HepG2 (cell line): Measurements from ENCODE around the gene MAN2A2. TPM values are rescaled to one million over a fixed set of nuclear protein-coding genes. Genes with fewer than 3 reads are reported as not detected.

Experiments
- ATF1 ChIP-seq: IDR thresholded peaks from 2 replicates; pipeline ENCODE4 v1.6.1; 2016; ENCODE audit warnings: mild to moderate bottlenecking, control low read depth
- ATF5 ChIP-seq: sonication (generic); formaldehyde crosslinking; IDR thresholded peaks from 2 replicates; pipeline ENCODE4 v1.4.0; 2020; ENCODE audit warnings: mild to moderate bottlenecking, low read depth, missing genetic modification reagents
- CCDC6 ChIP-seq: sonication (generic); formaldehyde crosslinking; IDR thresholded peaks from 2 replicates; pipeline ENCODE4 v1.8.1; 2022; ENCODE audit warnings: mild to moderate bottlenecking, missing genetic modification reagents, moderate library complexity
- CHD4 ChIP-seq: fragments of 200-600 bp; sonication (generic); IDR thresholded peaks from 2 replicates; pipeline ENCODE4 v1.7.0; 2017; ENCODE audit warnings: mild to moderate bottlenecking, low read length, borderline replicate concordance
- CREBL2 ChIP-seq: sonication (generic); formaldehyde crosslinking; IDR thresholded peaks from 2 replicates; pipeline ENCODE4 v1.8.1; 2023; ENCODE audit warnings: missing genetic modification reagents, mild to moderate bottlenecking, borderline replicate concordance
- GLMP ChIP-seq: sonication (generic); formaldehyde crosslinking; IDR thresholded peaks from 2 replicates; pipeline ENCODE4 v1.9.0; 2021; ENCODE audit warnings: missing genetic modification reagents, mild to moderate bottlenecking, borderline replicate concordance
- HDAC2 ChIP-seq: sonication (generic); formaldehyde crosslinking; IDR thresholded peaks from 2 replicates; pipeline ENCODE4 v1.4.0; 2020; ENCODE audit warnings: missing genetic modification reagents
- HNRNPL ChIP-seq: fragments of 200-400 bp; formaldehyde crosslinking; IDR thresholded peaks from 2 replicates; pipeline ENCODE4 v1.6.1; 2017; ENCODE audit warnings: mild to moderate bottlenecking, low read depth, low read length
- KDM5B ChIP-seq: sonication (generic); formaldehyde crosslinking; IDR thresholded peaks from 2 replicates; pipeline ENCODE4 v1.4.0; 2020; ENCODE audit warnings: missing genetic modification reagents, mild to moderate bottlenecking, borderline replicate concordance
- KLF12 ChIP-seq: sonication (generic); formaldehyde crosslinking; IDR thresholded peaks from 2 replicates; pipeline ENCODE4 v1.4.0; 2020; ENCODE audit warnings: missing genetic modification reagents, borderline replicate concordance
- KLF9 ChIP-seq: IDR thresholded peaks from 2 replicates; pipeline ENCODE4 v1.6.1; 2016; ENCODE audit warnings: low read depth
- NBN ChIP-seq: fragments of 450-650 bp; conservative IDR thresholded peaks from 2 replicates; pipeline ENCODE4 v1.6.1; 2017
- PTBP1 ChIP-seq: fragments of 200-400 bp; formaldehyde crosslinking; IDR thresholded peaks from 2 replicates; pipeline ENCODE4 v1.6.1; 2018; ENCODE audit warnings: low read length, low read depth; ENCODE audit not compliant: poor library complexity, severe bottlenecking
- RFX1 ChIP-seq: fragments of 450-650 bp; IDR thresholded peaks from 2 replicates; pipeline ENCODE4 v1.6.1; 2017
- SMAD9 ChIP-seq: sonication (generic); formaldehyde crosslinking; IDR thresholded peaks from 2 replicates; pipeline ENCODE4 v1.5.1; 2020; ENCODE audit warnings: mild to moderate bottlenecking, missing genetic modification reagents
- TBP ChIP-seq: sonication (generic); formaldehyde crosslinking; IDR thresholded peaks from 2 replicates; pipeline ENCODE4 v1.5.0; 2020; ENCODE audit warnings: missing genetic modification reagents
- ZNF333 ChIP-seq: sonication (generic); formaldehyde crosslinking; IDR thresholded peaks from 2 replicates; pipeline ENCODE4 v1.4.0; 2020; ENCODE audit warnings: mild to moderate bottlenecking, missing genetic modification reagents, borderline replicate concordance
- ZNF513 ChIP-seq: sonication (generic); formaldehyde crosslinking; conservative IDR thresholded peaks from 2 replicates; pipeline ENCODE4 v1.5.0; 2020; ENCODE audit warnings: missing genetic modification reagents
- ZNF562 ChIP-seq: sonication (generic); formaldehyde crosslinking; IDR thresholded peaks from 2 replicates; pipeline ENCODE4 v1.8.0; 2022; ENCODE audit warnings: missing genetic modification reagents, borderline replicate concordance
- ZSCAN25 ChIP-seq: sonication (generic); formaldehyde crosslinking; IDR thresholded peaks from 2 replicates; pipeline ENCODE4 v1.8.0; 2022; ENCODE audit warnings: mild to moderate bottlenecking, missing genetic modification reagents
- polyA plus RNA-seq, 8 experiments: library from polyadenylated mRNA; depleted of rRNA in 3 of 8; stranded (reverse) in 7 of 8; unstranded in 1 of 8; fragments of >200 nt; fragmentation: Illumina TruSeq in 4 of 8; extraction: Trizol in 4 of 8; gene quantifications; 2 replicates each; pipeline versions ENCODE4 v1.2.1 to v1.2.3, GENCODE V29; 2011 to 2016; ENCODE audit warnings: low read depth in 4 of 8, missing spikeins in 1 of 8, mixed read lengths in 1 of 8; ENCODE audit not compliant: insufficient read depth in 1 of 8
- total RNA-seq, 5 experiments: library from RNA; depleted of rRNA; stranded (reverse); fragments of >200 nt; fragmentation: Illumina TruSeq; extraction: Trizol; gene quantifications; 2 replicates each; pipeline ENCODE4 v1.2.3, GENCODE V29; 2016; ENCODE audit warnings: low read depth in 1 of 5
- TF ChIP-seq, protein P1 (sequence below): sonication (generic); formaldehyde crosslinking; IDR thresholded peaks from 2 replicates; pipeline ENCODE4 v1.5.0; 2020; ENCODE audit warnings: mild to moderate bottlenecking, missing genetic modification reagents

Gene MAN2A2
- total and polyA plus RNA-seq, 2 of the 13 experiments (the other 11 are each of a cell fraction or from before 2014, with no cell fraction given), result 17.5 to 51.5 TPM

DNA sequence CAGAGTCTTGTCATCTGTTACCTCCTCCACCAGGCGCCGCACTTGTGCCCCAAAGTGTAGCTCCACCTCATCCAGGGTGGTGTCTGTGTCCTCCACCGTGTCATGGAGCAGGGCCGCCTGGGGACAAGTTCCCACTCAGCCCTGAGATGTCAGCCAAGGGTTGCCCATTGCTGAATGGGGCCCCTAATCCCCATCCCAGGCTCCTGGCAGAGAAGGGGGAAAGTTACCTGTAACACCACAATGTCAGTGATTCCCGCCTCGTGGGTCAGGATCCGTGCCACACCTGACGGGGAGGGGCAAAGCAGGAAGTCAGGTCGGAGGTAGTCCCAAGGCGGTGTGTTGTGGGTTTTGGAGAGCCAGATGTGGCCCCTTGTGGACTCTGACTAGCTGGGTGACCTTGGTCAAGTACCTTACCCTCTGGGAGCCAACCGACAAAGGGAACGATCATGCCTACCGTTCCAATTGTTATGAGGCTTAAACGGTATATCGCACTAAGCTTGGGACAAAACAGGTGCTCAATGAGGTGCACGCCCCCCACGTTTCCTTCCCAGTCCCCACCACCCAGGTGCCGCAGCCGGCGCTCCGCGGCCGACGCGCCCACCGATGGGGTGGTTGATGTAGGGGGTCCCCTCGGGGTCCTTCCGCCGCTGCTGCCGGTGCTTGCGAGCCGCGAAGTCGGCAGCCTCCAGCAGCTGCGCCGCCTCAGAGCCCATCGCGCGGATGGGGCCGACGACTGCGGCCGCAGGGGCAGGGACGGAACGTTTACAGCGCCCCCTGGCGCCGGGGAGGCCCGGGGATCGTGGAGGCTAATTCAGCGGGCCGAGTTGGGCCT is 28.9 kb downstream of the MAN2A2 start, which contains the start of gene HDDC3 (continued):
- TF ChIP-seq CCDC6 (CRISPR knock-in tag), result no peak
- 0 out of 2 replicates have a peak, but pooled peaks have one; percentile 44 for TF ChIP-seq HNRNPL
- TF ChIP-seq SMAD9 (CRISPR knock-in tag), result no peak
- TF ChIP-seq ZSCAN25 (CRISPR knock-in tag), result no peak; the same call in 1 of the 2 replicates
- no peak for TF ChIP-seq ATF5 (CRISPR knock-in tag)
- no peak for TF ChIP-seq GLMP (CRISPR knock-in tag)
- TF ChIP-seq ZNF333, result peak; percentile 80; the same call in 1 of the 2 replicates
- TF ChIP-seq ZNF513 (CRISPR knock-in tag), result no peak
- no peak for TF ChIP-seq ZNF562 (CRISPR knock-in tag)
- TF ChIP-seq KDM5B, result peak; percentile 71; the same call in 1 of the 2 replicates
- TF ChIP-seq RFX1, result no peak
- no peak for TF ChIP-seq PTBP1
- no peak for TF ChIP-seq ATF1
- no peak for TF ChIP-seq CREBL2 (CRISPR knock-in tag)
- peak; percentile 46 for TF ChIP-seq HDAC2 (CRISPR knock-in tag)
- TF ChIP-seq KLF12 (CRISPR knock-in tag), result 0 out of 2 replicates have a peak, but pooled peaks have one; percentile 29
- no peak for TF ChIP-seq NBN
- no peak for TF ChIP-seq TBP (CRISPR knock-in tag)
- no peak for TF ChIP-seq CHD4
- 0 out of 2 replicates have a peak, but pooled peaks have one; percentile 44 for TF ChIP-seq KLF9 (CRISPR knock-in tag)
- TF ChIP-seq, protein P1, sequence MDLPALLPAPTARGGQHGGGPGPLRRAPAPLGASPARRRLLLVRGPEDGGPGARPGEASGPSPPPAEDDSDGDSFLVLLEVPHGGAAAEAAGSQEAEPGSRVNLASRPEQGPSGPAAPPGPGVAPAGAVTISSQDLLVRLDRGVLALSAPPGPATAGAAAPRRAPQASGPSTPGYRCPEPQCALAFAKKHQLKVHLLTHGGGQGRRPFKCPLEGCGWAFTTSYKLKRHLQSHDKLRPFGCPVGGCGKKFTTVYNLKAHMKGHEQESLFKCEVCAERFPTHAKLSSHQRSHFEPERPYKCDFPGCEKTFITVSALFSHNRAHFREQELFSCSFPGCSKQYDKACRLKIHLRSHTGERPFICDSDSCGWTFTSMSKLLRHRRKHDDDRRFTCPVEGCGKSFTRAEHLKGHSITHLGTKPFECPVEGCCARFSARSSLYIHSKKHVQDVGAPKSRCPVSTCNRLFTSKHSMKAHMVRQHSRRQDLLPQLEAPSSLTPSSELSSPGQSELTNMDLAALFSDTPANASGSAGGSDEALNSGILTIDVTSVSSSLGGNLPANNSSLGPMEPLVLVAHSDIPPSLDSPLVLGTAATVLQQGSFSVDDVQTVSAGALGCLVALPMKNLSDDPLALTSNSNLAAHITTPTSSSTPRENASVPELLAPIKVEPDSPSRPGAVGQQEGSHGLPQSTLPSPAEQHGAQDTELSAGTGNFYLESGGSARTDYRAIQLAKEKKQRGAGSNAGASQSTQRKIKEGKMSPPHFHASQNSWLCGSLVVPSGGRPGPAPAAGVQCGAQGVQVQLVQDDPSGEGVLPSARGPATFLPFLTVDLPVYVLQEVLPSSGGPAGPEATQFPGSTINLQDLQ, result peak; percentile 86
